Skeletal muscle tissue (tissue), 4 donors: ENCODE measurements around the gene CCDC187. TPM values are rescaled to one million over a fixed set of nuclear protein-coding genes. Genes with fewer than 3 reads are reported as not detected.

Source experiments
- H3K27ac ChIP-seq: one replicate; pipeline ENCODE4 v1.7.0; 2013; ENCODE audit warnings: mild to moderate bottlenecking, low read depth, low read length, inconsistent platforms
- H3K27me3 ChIP-seq, 3 donors: one replicate each; pipeline ENCODE4 v1.7.0; 2013; ENCODE audit warnings: low read length in 3 of 3; ENCODE audit not compliant: control insufficient read depth in 3 of 3, insufficient read depth in 3 of 3
- H3K36me3 ChIP-seq, 3 donors: one replicate each; pipeline ENCODE4 v1.7.0; 2013; ENCODE audit warnings: low read length in 3 of 3; ENCODE audit not compliant: control insufficient read depth in 3 of 3, insufficient read depth in 3 of 3
- H3K4me1 ChIP-seq, 3 donors: one replicate each; pipeline ENCODE4 v1.7.0; 2013; ENCODE audit warnings: low read length in 3 of 3, mild to moderate bottlenecking in 3 of 3; ENCODE audit not compliant: control insufficient read depth in 3 of 3, insufficient read depth in 3 of 3
- H3K4me3 ChIP-seq, 3 donors: one replicate each; pipeline ENCODE4 v1.7.0; 2013; ENCODE audit warnings: low read length in 3 of 3
- H3K9ac ChIP-seq, 3 donors: one replicate each; pipeline ENCODE4 v1.7.0; 2013; ENCODE audit warnings: low read length in 3 of 3, mild to moderate bottlenecking in 3 of 3, moderate library complexity in 2 of 3, low read depth in 1 of 3
- H3K9me3 ChIP-seq, 3 donors: one replicate each; pipeline ENCODE4 v1.7.0; 2013; ENCODE audit warnings: low read length in 3 of 3; ENCODE audit not compliant: control insufficient read depth in 3 of 3
- total RNA-seq: library from RNA; depleted of rRNA; stranded (reverse); fragments of >200 nt; gene quantifications from one replicate; pipeline ENCODE4 v1.2.3, GENCODE V29; 2014
- donor health status: Osteomylitis.

The CCDC187 gene
- total RNA-seq, 1 donor from 2014 or later: under 0.01 TPM

- no peak overlapping the region for H3K9ac ChIP-seq
- no peak overlapping the region for H3K27ac ChIP-seq
- H3K4me3 ChIP-seq: no peak overlapping the region
- H3K9me3 ChIP-seq: no peaks in the 10 kb centered on the region
- H3K36me3 ChIP-seq: no peaks in the 10 kb centered on the region
- H3K4me1 ChIP-seq: peaks cover 4 to 11% (median 5%) of the 10 kb centered on the region in 3 donors
- H3K27me3 ChIP-seq: peaks cover 46 to 60% (median 58%) of the 10 kb centered on the region in 3 donors
These were observed 15.7 kb downstream of the CCDC187 start for GRCh38 chr9:136287960-136288753.

GRCh38 chr9:136286987-136287379, 16.9 kb downstream of the CCDC187 start:
- Histone ChIP-seq H3K36me3 (no peaks in the 10 kb centered on the region), H3K27ac (no peak overlapping the region), H3K9me3 (no peaks in the 10 kb centered on the region), H3K4me1 (peaks cover 5 to 6% (median 6%) of the 10 kb centered on the region in 3 donors), H3K9ac (no peak overlapping the region), H3K4me3 (no peak overlapping the region), H3K27me3 (peaks cover 40 to 59% (median 56%) of the 10 kb centered on the region in 3 donors)

- no peak overlapping the region for H3K9ac ChIP-seq
- no peaks in the 10 kb centered on the region for H3K36me3 ChIP-seq
- no peak overlapping the region for H3K4me3 ChIP-seq
- H3K4me1 ChIP-seq: peaks cover 5 to 6% (median 6%) of the 10 kb centered on the region in 3 donors
- peaks cover 34 to 64% (median 55%) of the 10 kb centered on the region in 3 donors for H3K27me3 ChIP-seq
- no peaks in the 10 kb centered on the region for H3K9me3 ChIP-seq
- no peak overlapping the region for H3K27ac ChIP-seq
These were observed 17.4 kb downstream of the CCDC187 start for GRCh38 chr9:136286359-136286986.

GRCh38 chr9:136285501-136286358, 18.2 kb downstream of the CCDC187 start:
- H3K4me1 ChIP-seq: peaks cover 5 to 6% (median 6%) of the 10 kb centered on the region in 3 donors

GRCh38 chr9:136284951-136285350, 18.9 kb downstream of the CCDC187 start:
- peaks cover 32 to 60% (median 55%) of the 10 kb centered on the region in 3 donors for H3K27me3 ChIP-seq
- H3K4me3 ChIP-seq: no peak overlapping the region
- H3K36me3 ChIP-seq: no peaks in the 10 kb centered on the region
- H3K27ac ChIP-seq: no peak overlapping the region
- no peaks in the 10 kb centered on the region for H3K9me3 ChIP-seq
- peaks cover 5 to 6% (median 6%) of the 10 kb centered on the region in 3 donors for H3K4me1 ChIP-seq
- H3K9ac ChIP-seq: no peak overlapping the region

More at GRCh38 chr9:136285501-136286358, 18.2 kb downstream of the CCDC187 start:
- Histone ChIP-seq H3K27me3 (peaks cover 29 to 56% (median 55%) of the 10 kb centered on the region in 3 donors), H3K27ac (no peak overlapping the region), H3K9ac (no peak overlapping the region), H3K9me3 (no peaks in the 10 kb centered on the region), H3K4me3 (no peak overlapping the region), H3K36me3 (no peaks in the 10 kb centered on the region)

- Histone ChIP-seq H3K9me3 (no peaks in the 10 kb centered on the region), H3K4me3 (no peak overlapping the region), H3K27ac (no peak overlapping the region), H3K36me3 (no peaks in the 10 kb centered on the region), H3K27me3 (peaks cover 33 to 61% (median 55%) of the 10 kb centered on the region in 3 donors), H3K9ac (no peak overlapping the region), H3K4me1 (peaks cover 5 to 6% (median 6%) of the 10 kb centered on the region in 3 donors)
These were observed 19.6 kb downstream of the CCDC187 start for GRCh38 chr9:136284311-136284710.

GRCh38 chr9:136283291-136284235, 20.3 kb downstream of the CCDC187 start:
- Histone ChIP-seq H3K27me3 (peaks cover 33 to 60% (median 53%) of the 10 kb centered on the region in 3 donors), H3K9ac (peak overlapping the region; percentile 20 to 56 (median 54)), H3K4me1 (peaks cover 5 to 6% (median 6%) of the 10 kb centered on the region in 3 donors), H3K9me3 (no peaks in the 10 kb centered on the region), H3K27ac (no peak overlapping the region), H3K4me3 (peak overlapping the region in 2 of 3 donors; percentile 49 to 54), H3K36me3 (no peaks in the 10 kb centered on the region)

- Histone ChIP-seq H3K9me3 (no peaks in the 10 kb centered on the region), H3K27me3 (peaks cover 28 to 59% (median 52%) of the 10 kb centered on the region in 3 donors), H3K27ac (no peak overlapping the region), H3K36me3 (no peaks in the 10 kb centered on the region), H3K4me3 (no peak overlapping the region), H3K4me1 (peaks cover 5 to 6% (median 6%) of the 10 kb centered on the region in 3 donors), H3K9ac (no peak overlapping the region)
These were observed 21.5 kb downstream of the CCDC187 start for GRCh38 chr9:136282272-136282861.
